ENCODE measurements around the gene TNRC6A.

The TNRC6A gene

GRCh38 chr16:24776501-24777220 is 47.2 kb downstream of the TNRC6A start:
- Histone ChIP-seq H3K9me3 (ENCODE audit: insufficient read depth, low read length) (no peaks in the 10 kb centered on the region), H2AFZ (ENCODE audit: low read depth, low read length, severe bottlenecking) (no peak overlapping the region), H3K4me2 (ENCODE audit: low read depth, low read length, poor library complexity, severe bottlenecking) (no peak overlapping the region), H3K4me3 (ENCODE audit: insufficient read depth, low read length, poor library complexity, severe bottlenecking) (no peak overlapping the region), H3K9ac (ENCODE audit: low read length) (no peak overlapping the region), H3K9me2 (replicated peaks; ENCODE audit: insufficient read depth, low read length) (no peaks in the 10 kb centered on the region), H3K27ac (ENCODE audit: low read depth, low read length) (no peak overlapping the region), H3K36me3 (ENCODE audit: low read length) (peaks cover 6% of the 10 kb centered on the region; the same call in 1 of the 2 replicates), H3K27me3 (ENCODE audit: low read length) (no peaks in the 10 kb centered on the region), H3F3A (ENCODE audit: insufficient read depth) (no peaks in the 10 kb centered on the region), H4K20me1 (ENCODE audit: low read depth, low read length) (peaks cover 3% of the 10 kb centered on the region; the same call in 1 of the 2 replicates), H3K79me2 (ENCODE audit: insufficient read depth, low read length) (peaks cover 22% of the 10 kb centered on the region)
- TF ChIP-seq CTCF (IDR thresholded peaks at IDR 0.05; ENCODE audit: insufficient read depth, low read length, poor library complexity, severe bottlenecking) (no peak), EZH2phosphoT487 (conservative IDR thresholded peaks at IDR 0.05; ENCODE audit: low read length) (no peak)

- H3K9me3 ChIP-seq (ENCODE audit: insufficient read depth, low read length) = no peaks in the 10 kb centered on the region
- H3K79me2 ChIP-seq (ENCODE audit: insufficient read depth, low read length) = peaks cover 15% of the 10 kb centered on the region
- H3K4me3 ChIP-seq (ENCODE audit: insufficient read depth, low read length, poor library complexity, severe bottlenecking) = no peak overlapping the region
- H3K27ac ChIP-seq (ENCODE audit: low read depth, low read length) = no peak overlapping the region
- no peak for TF ChIP-seq CTCF (IDR thresholded peaks at IDR 0.05; ENCODE audit: insufficient read depth, low read length, poor library complexity, severe bottlenecking)
- no peak for TF ChIP-seq EZH2phosphoT487 (conservative IDR thresholded peaks at IDR 0.05; ENCODE audit: low read length)
- no peak overlapping the region for H3K9ac ChIP-seq (ENCODE audit: low read length)
- H3F3A ChIP-seq (ENCODE audit: insufficient read depth) = no peaks in the 10 kb centered on the region
- H3K4me2 ChIP-seq (ENCODE audit: low read depth, low read length, poor library complexity, severe bottlenecking) = no peak overlapping the region
- H3K9me2 ChIP-seq (replicated peaks; ENCODE audit: insufficient read depth, low read length) = no peaks in the 10 kb centered on the region
- peaks cover 2% of the 10 kb centered on the region; the same call in 1 of the 2 replicates for H3K36me3 ChIP-seq (ENCODE audit: low read length)
- no peaks in the 10 kb centered on the region for H3K27me3 ChIP-seq (ENCODE audit: low read length)
- no peak overlapping the region for H2AFZ ChIP-seq (ENCODE audit: low read depth, low read length, severe bottlenecking)
- no peaks in the 10 kb centered on the region for H4K20me1 ChIP-seq (ENCODE audit: low read depth, low read length)
These were observed 49.2 kb downstream of the TNRC6A start for GRCh38 chr16:24778671-24779070.

GRCh38 chr16:24781256-24781655 is 51.8 kb downstream of the TNRC6A start:
- Histone ChIP-seq H3K36me3 (ENCODE audit: low read length) (peaks cover 6% of the 10 kb centered on the region; the same call in 1 of the 2 replicates), H3K4me2 (ENCODE audit: low read depth, low read length, poor library complexity, severe bottlenecking) (no peak overlapping the region), H2AFZ (ENCODE audit: low read depth, low read length, severe bottlenecking) (no peak overlapping the region), H3K9me3 (ENCODE audit: insufficient read depth, low read length) (no peaks in the 10 kb centered on the region), H3K27me3 (ENCODE audit: low read length) (no peaks in the 10 kb centered on the region), H4K20me1 (ENCODE audit: low read depth, low read length) (no peaks in the 10 kb centered on the region), H3K27ac (ENCODE audit: low read depth, low read length) (no peak overlapping the region), H3F3A (ENCODE audit: insufficient read depth) (no peaks in the 10 kb centered on the region), H3K4me3 (ENCODE audit: insufficient read depth, low read length, poor library complexity, severe bottlenecking) (no peak overlapping the region), H3K9ac (ENCODE audit: low read length) (no peak overlapping the region), H3K9me2 (replicated peaks; ENCODE audit: insufficient read depth, low read length) (no peaks in the 10 kb centered on the region), H3K79me2 (ENCODE audit: insufficient read depth, low read length) (no peaks in the 10 kb centered on the region)
- TF ChIP-seq EZH2phosphoT487 (conservative IDR thresholded peaks at IDR 0.05; ENCODE audit: low read length) (no peak), CTCF (IDR thresholded peaks at IDR 0.05; ENCODE audit: insufficient read depth, low read length, poor library complexity, severe bottlenecking) (no peak)

Data from SU-DHL-6 (cell line).